Pancreas (tissue), 10 donors: ENCODE data around the gene RALB. TPM values are rescaled to one million over a fixed set of nuclear protein-coding genes. Genes with fewer than 3 reads are reported as not detected.
"Not testable (repeated sequence)": the region's sequence is repeated elsewhere in the genome, so short reads cannot be mapped to it uniquely, and the experiment has no call there.

ENCODE experiments used
- ATAC-seq, 4 donors: fragments of 200-7000 bp; cut with Tn5 transposase; one replicate each; pipeline versions ENCODE4 v1.8.0 to v1.9.1; 2020; ENCODE audit warnings: mild to moderate bottlenecking in 4 of 4, moderate library complexity in 4 of 4
- DNase-seq, 6 donors: peaks; one replicate each; pipeline ENCODE4 v3.0.0-alpha.2; 2020
- FAIRE-seq: peaks from 2 replicates; lab custom pipeline; 2012; peaks lifted over from hg19 to GRCh38; lab: Jason Lieb, UNC
- H3K27ac ChIP-seq, 4 donors: fragments of 200-600 bp; sonication (generic); 1 replicate in 3 of 4; 2 replicates in 1 of 4; pipeline versions ENCODE4 v1.5.0 to v1.8.0; 2020
- H3K27me3 ChIP-seq, 4 donors: fragments of 200-600 bp; one replicate each; pipeline ENCODE4 v1.8.0; 2021
- H3K36me3 ChIP-seq, 3 donors: fragments of 200-600 bp; sonication (generic) in 1 of 3; one replicate each; pipeline versions ENCODE4 v1.5.0 to v1.8.0; 2020 to 2021
- H3K4me1 ChIP-seq, 3 donors: fragments of 200-600 bp; one replicate each; pipeline ENCODE4 v1.8.0; 2021
- H3K4me3 ChIP-seq, 4 donors: fragments of 200-600 bp; sonication (generic) in 2 of 4; one replicate each; pipeline versions ENCODE4 v1.5.0 to v1.8.0; 2020 to 2021
- H3K9me3 ChIP-seq, 4 donors: fragments of 200-600 bp; one replicate each; pipeline ENCODE4 v1.8.0; 2021
- CTCF ChIP-seq, 4 donors: fragments of 200-600 bp; sonication (generic) in 3 of 4; IDR thresholded peaks; one replicate each; pipeline versions ENCODE4 v1.5.0 to v1.8.0; 2021; ENCODE audit warnings: antibody characterized with exemption in 4 of 4
- WGBS, 2 donors: extraction: QIAGEN DNeasy Blood & Tissue Kit; methylation state at CpG; one replicate each; pipeline ENCODE4 v1.1.7; 2013; 5-methylcytosine and 5-hydroxymethylcytosine counted together
- intact Hi-C, 3 donors: fragments of 100-400 bp; cut with DNase I; formaldehyde crosslinking; loops; one replicate each; pipeline versions ENCODE4 v1.11.1 to v1.14.2; 2022
- polyA plus RNA-seq, 2 donors: library from polyadenylated mRNA; stranded (reverse); fragments of 200-250 nt; gene quantifications; one replicate each; pipeline ENCODE4 v1.2.3, GENCODE V29; 2013
- total RNA-seq, 6 donors: library from RNA; stranded (reverse); fragmentation: NEBNext Ultra II Directional in 4 of 6; extraction: Animal tissue kit (Norgen Biotek cat#: 25700) in 4 of 6; gene quantifications; one replicate each; pipeline versions ENCODE4 v1.2.1 to v1.2.4, GENCODE V29; 2021 to 2023
- donor health status: healthy with polysubstance abuse.
- donor health status: DM: no; HTN: no; CAD: no; lungs with moderate emphysema.
- donor health status: DM: no; HTN: no; CAD: no.
- donor health status: control.
- donor health status: control.
- donor health status: Bipolar disorder and iron deficiency.
- donor health status: DM: yes; HTN: yes; CAD: no.
- donor health status: DM: no; HTN: no; CAD: no.
- donor health status: DM: no; HTN: no; CAD: no.
- donor health status: DM: yes; HTN: yes; CAD: no.

RALB gene
- total and polyA plus RNA-seq, 8 donors = 9.8 to 24.2 (median 15.4) TPM

- no peak for TF ChIP-seq CTCF (IDR thresholded peaks at IDR 0.05)
- Histone ChIP-seq H3K9me3 (no peaks in the 10 kb centered on the region), H3K4me1 (peaks cover 0 to 9% (median 4%) of the 10 kb centered on the region in 3 donors), H3K4me3 (no peak overlapping the region), H3K36me3 (no peaks in the 10 kb centered on the region), H3K27me3 (no peaks in the 10 kb centered on the region), H3K27ac (no peak overlapping the region)
- FAIRE-seq (no peak), DNase-seq (no peak), ATAC-seq (no peak)
- 90 to 95% methylated on average over 10 of the region's 10 CpGs for WGBS, 2 donors
- intact Hi-C loops = loop anchor here in 1 of 3 donors (10.0 kb wide), 1 partner anchor 356 kb away; no protein-coding TSS in a partner anchor
Measured at GRCh38 chr2:120319123-120319522, 66.5 kb downstream of the RALB start.

- WGBS, 2 donors = 85% methylated on average over 18 of the region's 18 CpGs
- no peak for FAIRE-seq
- intact Hi-C loops = loop anchor here in 1 of 3 donors (10.0 kb wide), 1 partner anchor 355 kb away; no protein-coding TSS in a partner anchor
Measured at GRCh38 chr2:120319686-120320317, 67.2 kb downstream of the RALB start.

GRCh38 chr2:120320318-120320851 lies 67.7 kb downstream of the RALB start:
- no peak for TF ChIP-seq CTCF (IDR thresholded peaks at IDR 0.05)
- no peak for ATAC-seq
- Histone ChIP-seq H3K9me3 (no peaks in the 10 kb centered on the region), H3K27me3 (no peaks in the 10 kb centered on the region), H3K4me3 (no peak overlapping the region), H3K36me3 (no peaks in the 10 kb centered on the region), H3K27ac (no peak overlapping the region), H3K4me1 (peaks cover 0 to 9% (median 9%) of the 10 kb centered on the region in 3 donors)
- 86 to 87% methylated on average over 10 of the region's 10 CpGs for WGBS, 2 donors
- FAIRE-seq = no peak
- intact Hi-C loops = no loop called here
- DNase-seq = no peak

More at GRCh38 chr2:120319686-120320317, 67.2 kb downstream of the RALB start:
- TF ChIP-seq CTCF (IDR thresholded peaks at IDR 0.05) = no peak
- Histone ChIP-seq H3K4me1 (peaks cover 0 to 9% (median 9%) of the 10 kb centered on the region in 3 donors), H3K27me3 (no peaks in the 10 kb centered on the region), H3K4me3 (no peak overlapping the region), H3K27ac (no peak overlapping the region), H3K9me3 (no peaks in the 10 kb centered on the region), H3K36me3 (no peaks in the 10 kb centered on the region)
- ATAC-seq = no peak
- no peak for DNase-seq

GRCh38 chr2:120320887-120321556 lies 68.4 kb downstream of the RALB start:
- ATAC-seq, H3K27ac ChIP-seq, intact Hi-C loops: not testable (repeated sequence)

GRCh38 chr2:120321721-120322284 lies 69.2 kb downstream of the RALB start:
- FAIRE-seq = no peak
- DNase-seq = no peak
- intact Hi-C loops = no loop called here

More at GRCh38 chr2:120320887-120321556, 68.4 kb downstream of the RALB start:
- H3K9me3 ChIP-seq, H3K4me3 ChIP-seq, DNase-seq, H3K36me3 ChIP-seq, H3K4me1 ChIP-seq, FAIRE-seq, H3K27me3 ChIP-seq: not testable (repeated sequence)
- WGBS, 2 donors = 87 to 98% methylated on average over 4 to 5 of the region's 5 CpGs

More at GRCh38 chr2:120321721-120322284, 69.2 kb downstream of the RALB start:
- no peak for ATAC-seq
- no peak overlapping the region for H3K27ac ChIP-seq
- peaks cover 0 to 9% (median 9%) of the 10 kb centered on the region in 3 donors for H3K4me1 ChIP-seq
- H3K4me3 ChIP-seq = no peak overlapping the region
- H3K27me3 ChIP-seq = no peaks in the 10 kb centered on the region
- no peak for TF ChIP-seq CTCF (IDR thresholded peaks at IDR 0.05)
- H3K36me3 ChIP-seq = no peaks in the 10 kb centered on the region
- 89 to 95% methylated on average over 10 of the region's 10 CpGs for WGBS, 2 donors
- H3K9me3 ChIP-seq = no peaks in the 10 kb centered on the region
